Neutrophil (primary cell): ENCODE measurements around the gene KIAA1958.

Experiments
- H3K27ac ChIP-seq: fragments of 200-600 bp; sonication (generic); 2 replicates; pipeline ENCODE4 v1.5.1; 2016; ENCODE audit warnings: mild to moderate bottlenecking, moderate library complexity
- H3K27me3 ChIP-seq: fragments of 200-600 bp; sonication (generic); 2 replicates; pipeline ENCODE4 v1.6.0; 2016; ENCODE audit warnings: mild to moderate bottlenecking
- H3K36me3 ChIP-seq: fragments of 200-600 bp; sonication (generic); 2 replicates; pipeline ENCODE4 v1.5.1; 2017
- H3K4me1 ChIP-seq, 2 experiments: fragments of 200-600 bp in 1 of 2; sonication (generic) in 1 of 2; 1 replicate in 1 of 2; 2 replicates in 1 of 2; pipeline versions ENCODE4 v1.5.1 to v1.6.1; 2013 to 2016; ENCODE audit warnings: low read depth in 1 of 2, low read length in 1 of 2, mild to moderate bottlenecking in 1 of 2, moderate library complexity in 1 of 2; ENCODE audit not compliant: control insufficient read depth in 1 of 2, insufficient read depth in 1 of 2
- H3K4me3 ChIP-seq, 2 experiments: fragments of 200-600 bp in 1 of 2; sonication (generic) in 1 of 2; 1 replicate in 1 of 2; 2 replicates in 1 of 2; pipeline ENCODE4 v1.5.1; 2013 to 2016; ENCODE audit warnings: low read depth in 1 of 2, low read length in 1 of 2, mild to moderate bottlenecking in 1 of 2, moderate library complexity in 1 of 2
- H3K9me3 ChIP-seq: fragments of 200-600 bp; sonication (generic); 2 replicates; pipeline ENCODE4 v1.5.1; 2016
- TF ChIP-seq, protein P1 (sequence below): fragments of 200-600 bp; sonication (generic); IDR thresholded peaks from 2 replicates; pipeline ENCODE4 v1.5.1; 2016; ENCODE audit warnings: antibody characterized with exemption

Gene KIAA1958

DNA sequence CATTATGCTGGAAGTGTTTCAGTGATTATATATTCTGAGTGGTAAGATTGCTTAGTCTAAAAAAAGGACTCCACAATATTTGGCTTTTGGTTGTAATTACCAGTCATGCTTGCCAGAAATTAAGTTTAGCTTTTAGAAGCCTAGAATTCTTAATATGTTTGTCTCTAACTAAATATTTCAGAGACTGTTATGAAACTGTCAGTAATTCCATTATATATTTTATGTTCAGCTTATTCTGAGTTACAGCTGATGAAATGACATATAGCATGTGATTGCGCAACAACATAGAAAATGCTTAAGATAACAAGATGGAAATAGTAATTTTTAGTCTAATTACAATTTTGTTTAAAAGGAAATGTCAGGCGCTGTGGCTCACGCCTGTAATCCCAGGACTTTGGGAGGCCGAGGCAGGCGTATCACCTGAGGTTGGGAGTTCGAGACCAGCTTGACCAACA, 44.2 kb downstream of the KIAA1958 start:
- Histone ChIP-seq H3K36me3 (no peaks in the 10 kb centered on the region), H3K27me3 (no peaks in the 10 kb centered on the region), H3K27ac (no peak overlapping the region), H3K4me1 (peaks cover 12% of the 10 kb centered on the region in 2 experiments), H3K4me3 (no peak overlapping the region), H3K9me3 (no peaks in the 10 kb centered on the region)
- TF ChIP-seq, protein P1, sequence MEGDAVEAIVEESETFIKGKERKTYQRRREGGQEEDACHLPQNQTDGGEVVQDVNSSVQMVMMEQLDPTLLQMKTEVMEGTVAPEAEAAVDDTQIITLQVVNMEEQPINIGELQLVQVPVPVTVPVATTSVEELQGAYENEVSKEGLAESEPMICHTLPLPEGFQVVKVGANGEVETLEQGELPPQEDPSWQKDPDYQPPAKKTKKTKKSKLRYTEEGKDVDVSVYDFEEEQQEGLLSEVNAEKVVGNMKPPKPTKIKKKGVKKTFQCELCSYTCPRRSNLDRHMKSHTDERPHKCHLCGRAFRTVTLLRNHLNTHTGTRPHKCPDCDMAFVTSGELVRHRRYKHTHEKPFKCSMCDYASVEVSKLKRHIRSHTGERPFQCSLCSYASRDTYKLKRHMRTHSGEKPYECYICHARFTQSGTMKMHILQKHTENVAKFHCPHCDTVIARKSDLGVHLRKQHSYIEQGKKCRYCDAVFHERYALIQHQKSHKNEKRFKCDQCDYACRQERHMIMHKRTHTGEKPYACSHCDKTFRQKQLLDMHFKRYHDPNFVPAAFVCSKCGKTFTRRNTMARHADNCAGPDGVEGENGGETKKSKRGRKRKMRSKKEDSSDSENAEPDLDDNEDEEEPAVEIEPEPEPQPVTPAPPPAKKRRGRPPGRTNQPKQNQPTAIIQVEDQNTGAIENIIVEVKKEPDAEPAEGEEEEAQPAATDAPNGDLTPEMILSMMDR: no peak

DNA sequence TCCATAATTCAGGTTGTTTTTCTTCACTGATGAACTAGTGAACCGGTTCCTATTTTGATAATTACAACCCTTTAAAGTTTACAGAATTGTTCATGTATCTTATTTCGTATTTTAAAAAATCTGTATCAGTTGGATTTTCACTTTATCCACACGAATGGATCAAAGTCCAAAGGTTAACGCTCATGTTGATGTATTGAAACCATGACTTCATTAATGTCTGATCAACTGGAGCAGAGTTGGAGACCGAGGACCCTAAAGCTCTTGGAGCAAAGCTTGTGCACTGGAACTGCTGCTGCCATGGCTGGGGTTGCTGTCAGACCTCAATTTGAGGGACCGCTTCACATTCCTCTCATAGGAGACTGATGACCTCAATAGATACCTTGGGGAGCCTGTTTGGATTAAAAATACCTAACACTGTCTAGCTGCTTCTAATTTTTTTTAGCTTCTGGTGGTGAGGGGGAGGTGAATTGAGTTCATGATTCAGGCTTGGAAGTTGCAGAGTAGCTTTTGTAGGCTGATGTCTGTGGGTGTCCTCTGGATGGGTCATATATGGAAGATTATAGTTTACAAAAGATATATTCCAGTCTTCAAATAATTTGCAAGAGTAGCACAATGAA, 45.1 kb downstream of the KIAA1958 start:
- no peak overlapping the region for H3K27ac ChIP-seq
- TF ChIP-seq, protein P1: no peak
- peaks cover 12% of the 10 kb centered on the region in 2 experiments for H3K4me1 ChIP-seq
- no peaks in the 10 kb centered on the region for H3K27me3 ChIP-seq
- no peaks in the 10 kb centered on the region for H3K36me3 ChIP-seq
- no peaks in the 10 kb centered on the region for H3K9me3 ChIP-seq
- no peak overlapping the region for H3K4me3 ChIP-seq

DNA sequence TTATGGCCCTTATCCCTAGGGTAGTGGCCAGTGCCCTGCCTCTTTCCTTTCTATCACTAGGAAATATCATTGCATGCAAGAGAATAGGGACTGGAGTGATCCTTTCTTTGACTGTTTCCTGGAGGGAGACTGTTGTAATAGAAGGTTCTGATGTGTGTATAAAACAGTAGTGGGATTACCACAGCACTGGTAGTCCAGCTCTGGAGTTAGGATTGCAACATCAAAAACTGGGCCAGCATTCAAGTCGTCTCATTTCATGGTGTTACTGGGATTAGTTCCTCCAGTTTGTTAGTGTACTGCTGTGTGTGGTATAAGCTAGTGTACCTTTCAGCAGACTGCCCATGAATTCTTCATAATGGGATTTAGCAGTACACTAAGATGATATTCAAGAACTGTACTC, 45.8 kb downstream of the KIAA1958 start:
- TF ChIP-seq, protein P1: no peak
- no peaks in the 10 kb centered on the region for H3K9me3 ChIP-seq
- no peaks in the 10 kb centered on the region for H3K27me3 ChIP-seq
- H3K4me1 ChIP-seq: peaks cover 12% of the 10 kb centered on the region in 2 experiments
- H3K27ac ChIP-seq: no peak overlapping the region
- H3K36me3 ChIP-seq: no peaks in the 10 kb centered on the region
- H3K4me3 ChIP-seq: no peak overlapping the region

DNA sequence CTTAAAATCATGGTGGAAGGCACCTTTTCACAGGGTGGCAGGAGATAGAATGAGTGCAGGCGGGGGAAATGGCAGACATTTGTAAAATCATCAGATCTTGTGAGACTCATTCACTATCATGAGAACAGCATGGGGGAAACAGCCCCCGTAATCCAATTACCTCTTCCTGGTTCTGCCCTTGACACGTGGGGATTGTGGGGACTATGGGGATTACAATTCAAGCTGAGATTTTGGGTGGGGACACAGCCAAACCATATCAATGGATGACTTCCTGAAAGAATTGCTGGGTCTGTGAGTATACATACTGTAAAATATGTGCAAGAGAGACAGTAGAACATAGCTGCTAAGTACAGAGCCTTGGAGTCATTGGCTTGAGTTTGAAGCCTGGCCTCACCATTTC, 47.0 kb downstream of the KIAA1958 start:
- H3K27ac ChIP-seq: no peak overlapping the region
- H3K4me3 ChIP-seq: no peak overlapping the region
- peaks cover 12% of the 10 kb centered on the region in 2 experiments for H3K4me1 ChIP-seq
- no peaks in the 10 kb centered on the region for H3K9me3 ChIP-seq
- H3K27me3 ChIP-seq: no peaks in the 10 kb centered on the region
- H3K36me3 ChIP-seq: no peaks in the 10 kb centered on the region
- TF ChIP-seq, protein P1: no peak

DNA sequence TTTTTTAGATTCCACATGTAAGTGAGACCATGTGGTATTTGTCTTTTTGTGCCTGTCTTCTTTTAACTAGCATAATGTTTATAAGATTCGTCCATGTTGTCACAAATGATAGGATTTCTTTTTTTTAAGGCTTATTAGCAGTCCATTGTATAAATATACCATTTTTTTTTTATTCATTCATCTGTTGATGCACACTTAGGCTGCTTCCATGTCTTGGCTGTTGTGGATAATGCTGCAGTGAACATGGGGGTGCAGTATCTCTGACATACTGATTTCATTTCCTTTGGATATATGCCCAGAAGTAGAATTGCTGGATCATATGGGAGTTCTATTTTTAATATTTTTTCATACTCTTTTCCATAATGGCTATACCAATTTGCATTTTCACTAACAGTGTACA, 48.7 kb downstream of the KIAA1958 start:
- TF ChIP-seq, protein P1: no peak
- no peaks in the 10 kb centered on the region for H3K27me3 ChIP-seq
- no peak overlapping the region for H3K27ac ChIP-seq
- no peaks in the 10 kb centered on the region for H3K9me3 ChIP-seq
- no peak overlapping the region for H3K4me3 ChIP-seq
- H3K36me3 ChIP-seq: no peaks in the 10 kb centered on the region
- peaks cover 12% of the 10 kb centered on the region in 2 experiments for H3K4me1 ChIP-seq
